Sigmoid colon (tissue), 7 donors: ENCODE measurements around the gene SLC12A5. TPM values are rescaled to one million over a fixed set of nuclear protein-coding genes. Genes with fewer than 3 reads are reported as not detected.

ENCODE experiments used
- DNase-seq: peaks from one replicate; pipeline ENCODE4 v3.0.0-alpha.2; 2019
- H3K27ac ChIP-seq, 4 donors: fragments of 200-600 bp; sonication (generic); one replicate each; pipeline ENCODE4 v1.5.1; 2016 to 2019; ENCODE audit warnings: mild to moderate bottlenecking in 1 of 4
- H3K27me3 ChIP-seq, 3 donors: fragments of 200-600 bp; sonication (generic); one replicate each; pipeline ENCODE4 v1.5.1; 2019; ENCODE audit warnings: mild to moderate bottlenecking in 1 of 3
- H3K36me3 ChIP-seq, 4 donors: fragments of 200-600 bp; sonication (generic); one replicate each; pipeline ENCODE4 v1.5.1; 2016 to 2019
- H3K4me1 ChIP-seq, 4 donors: fragments of 200-600 bp; sonication (generic); one replicate each; pipeline ENCODE4 v1.5.1; 2017 to 2019
- H3K4me3 ChIP-seq, 4 donors: fragments of 200-600 bp; sonication (generic); one replicate each; pipeline ENCODE4 v1.5.1; 2017 to 2019; ENCODE audit warnings: mild to moderate bottlenecking in 2 of 4, moderate library complexity in 1 of 4
- H3K9me3 ChIP-seq, 4 donors: fragments of 200-600 bp in 3 of 4; sonication (generic) in 3 of 4; one replicate each; pipeline versions ENCODE4 v1.5.1 to v1.6.1; 2013 to 2019
- EP300 ChIP-seq, 4 donors: sonication (generic); formaldehyde crosslinking; IDR thresholded peaks; one replicate each; pipeline ENCODE4 v1.6.1; 2017; ENCODE audit warnings: antibody characterized with exemption in 4 of 4
- POLR2A ChIP-seq, 2 donors: fragments of 450-650 bp; IDR thresholded peaks; one replicate each; pipeline ENCODE4 v1.6.1; 2016; ENCODE audit warnings: antibody characterized with exemption in 2 of 2, mild to moderate bottlenecking in 2 of 2, moderate library complexity in 2 of 2
- POLR2AphosphoS5 ChIP-seq, 4 donors: sonication (generic); formaldehyde crosslinking; IDR thresholded peaks; one replicate each; pipeline ENCODE4 v1.6.1; 2017; ENCODE audit warnings: antibody characterized with exemption in 4 of 4
- WGBS, 2 donors: extraction: QIAGEN DNeasy Blood & Tissue Kit; methylation state at CpG; one replicate each; pipeline ENCODE4 v1.1.7; 2013; 5-methylcytosine and 5-hydroxymethylcytosine counted together
- intact Hi-C: fragments of 100-400 bp; cut with DNase I; formaldehyde crosslinking; loops from one replicate; pipeline ENCODE4 v1.15.1; 2023
- polyA plus RNA-seq, 3 donors: library from polyadenylated mRNA; stranded (reverse); fragments of 200-250 nt; gene quantifications; one replicate each; pipeline ENCODE4 v1.2.3, GENCODE V29; 2013
- total RNA-seq, 4 donors: library from RNA; depleted of rRNA; stranded (reverse); fragments of >200 nt; gene quantifications; one replicate each; pipeline ENCODE4 v1.1.0, GENCODE V29; 2016
- TF ChIP-seq, protein P1 (sequence below), 4 experiments: fragments of 450-650 bp in 3 of 4; fragments of 200-600 bp in 1 of 4; IDR thresholded peaks; one replicate each; pipeline ENCODE4 v1.5.1; 2016 to 2019; ENCODE audit warnings: antibody characterized with exemption in 4 of 4, mild to moderate bottlenecking in 3 of 4, moderate library complexity in 2 of 4
- donor health status: healthy with polysubstance abuse.
- donor health status: Bipolar disorder and iron deficiency.
- donor health status: healthy.

SLC12A5 gene
- total and polyA plus RNA-seq, 7 donors, result 0.14 to 1.4 TPM; not detected in 5

DNA sequence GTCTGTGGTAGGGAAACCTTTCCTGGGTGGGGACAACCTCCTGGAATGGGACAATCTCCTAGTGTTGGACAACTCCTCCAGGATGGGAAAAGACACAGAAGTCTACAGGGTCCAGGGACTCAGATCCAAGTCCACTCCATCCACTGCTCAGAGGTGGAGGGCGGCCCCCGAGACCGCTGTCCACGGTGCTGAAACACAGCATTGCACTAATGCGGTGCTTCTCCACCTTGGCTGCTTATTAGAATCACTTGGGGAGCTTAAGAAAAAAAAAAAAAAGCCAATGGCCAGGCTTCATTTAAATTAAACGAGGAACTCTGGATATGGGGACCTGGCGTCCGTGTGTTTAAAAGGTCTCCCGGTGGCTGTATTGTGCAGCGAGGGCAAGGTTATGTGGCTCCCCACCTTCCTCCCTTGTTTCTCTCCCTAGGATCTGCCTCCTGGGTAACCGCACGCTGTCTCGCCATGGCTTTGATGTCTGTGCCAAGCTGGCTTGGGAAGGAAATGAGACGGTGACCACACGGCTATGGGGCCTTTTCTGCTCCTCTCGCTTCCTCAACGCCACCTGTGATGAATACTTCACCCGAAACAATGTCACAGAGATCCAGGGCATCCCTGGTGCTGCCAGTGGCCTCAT, 12.0 kb downstream of the SLC12A5 start:
- H3K36me3 ChIP-seq, result no peaks in the 10 kb centered on the region
- no peak overlapping the region for H3K4me3 ChIP-seq
- peaks cover 0 to 34% (median 6%) of the 10 kb centered on the region in 3 donors for H3K27me3 ChIP-seq
- WGBS, 2 donors, result 30 to 36% methylated on average over 18 of the region's 18 CpGs
- intact Hi-C loops, result no loop called here
- TF ChIP-seq POLR2A (IDR thresholded peaks at IDR 0.05) (no peak), POLR2AphosphoS5 (IDR thresholded peaks at IDR 0.05) (no peak), EP300 (IDR thresholded peaks at IDR 0.05) (no peak)
- TF ChIP-seq, protein P1, sequence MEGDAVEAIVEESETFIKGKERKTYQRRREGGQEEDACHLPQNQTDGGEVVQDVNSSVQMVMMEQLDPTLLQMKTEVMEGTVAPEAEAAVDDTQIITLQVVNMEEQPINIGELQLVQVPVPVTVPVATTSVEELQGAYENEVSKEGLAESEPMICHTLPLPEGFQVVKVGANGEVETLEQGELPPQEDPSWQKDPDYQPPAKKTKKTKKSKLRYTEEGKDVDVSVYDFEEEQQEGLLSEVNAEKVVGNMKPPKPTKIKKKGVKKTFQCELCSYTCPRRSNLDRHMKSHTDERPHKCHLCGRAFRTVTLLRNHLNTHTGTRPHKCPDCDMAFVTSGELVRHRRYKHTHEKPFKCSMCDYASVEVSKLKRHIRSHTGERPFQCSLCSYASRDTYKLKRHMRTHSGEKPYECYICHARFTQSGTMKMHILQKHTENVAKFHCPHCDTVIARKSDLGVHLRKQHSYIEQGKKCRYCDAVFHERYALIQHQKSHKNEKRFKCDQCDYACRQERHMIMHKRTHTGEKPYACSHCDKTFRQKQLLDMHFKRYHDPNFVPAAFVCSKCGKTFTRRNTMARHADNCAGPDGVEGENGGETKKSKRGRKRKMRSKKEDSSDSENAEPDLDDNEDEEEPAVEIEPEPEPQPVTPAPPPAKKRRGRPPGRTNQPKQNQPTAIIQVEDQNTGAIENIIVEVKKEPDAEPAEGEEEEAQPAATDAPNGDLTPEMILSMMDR (IDR thresholded peaks at IDR 0.05), result no peak
- no peaks in the 10 kb centered on the region for H3K4me1 ChIP-seq
- no peak overlapping the region for H3K27ac ChIP-seq
- no peaks in the 10 kb centered on the region for H3K9me3 ChIP-seq
- no peak for DNase-seq

DNA sequence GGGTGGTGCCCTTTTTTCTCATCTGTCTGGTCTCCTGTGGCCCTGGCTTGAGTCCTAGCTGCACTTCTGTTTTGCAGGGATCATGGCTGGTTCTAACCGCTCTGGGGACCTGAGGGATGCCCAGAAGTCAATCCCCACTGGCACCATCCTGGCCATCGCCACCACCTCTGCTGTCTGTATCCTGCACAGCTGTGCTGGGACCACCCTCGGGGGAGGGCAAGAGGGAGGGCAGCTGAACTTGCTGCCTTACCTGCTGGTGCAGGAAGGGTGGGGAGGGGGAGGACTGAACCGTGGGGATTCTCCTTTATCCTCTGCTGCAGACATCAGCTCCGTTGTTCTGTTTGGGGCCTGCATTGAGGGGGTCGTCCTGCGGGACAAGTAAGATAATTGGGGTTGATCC, 14.5 kb downstream of the SLC12A5 start:
- no peak overlapping the region for H3K27ac ChIP-seq
- H3K4me1 ChIP-seq, result no peaks in the 10 kb centered on the region
- H3K36me3 ChIP-seq, result no peaks in the 10 kb centered on the region
- H3K4me3 ChIP-seq, result no peak overlapping the region
- H3K27me3 ChIP-seq, result peaks cover 0 to 47% (median 6%) of the 10 kb centered on the region in 3 donors
- H3K9me3 ChIP-seq, result no peaks in the 10 kb centered on the region
- no peak for DNase-seq
- TF ChIP-seq POLR2A (IDR thresholded peaks at IDR 0.05) (no peak), EP300 (IDR thresholded peaks at IDR 0.05) (no peak)
- TF ChIP-seq, protein P1 (IDR thresholded peaks at IDR 0.05), result no peak
- WGBS, 2 donors, result 49 to 55% methylated on average over 7 of the region's 7 CpGs
- intact Hi-C loops, result no loop called here

DNA sequence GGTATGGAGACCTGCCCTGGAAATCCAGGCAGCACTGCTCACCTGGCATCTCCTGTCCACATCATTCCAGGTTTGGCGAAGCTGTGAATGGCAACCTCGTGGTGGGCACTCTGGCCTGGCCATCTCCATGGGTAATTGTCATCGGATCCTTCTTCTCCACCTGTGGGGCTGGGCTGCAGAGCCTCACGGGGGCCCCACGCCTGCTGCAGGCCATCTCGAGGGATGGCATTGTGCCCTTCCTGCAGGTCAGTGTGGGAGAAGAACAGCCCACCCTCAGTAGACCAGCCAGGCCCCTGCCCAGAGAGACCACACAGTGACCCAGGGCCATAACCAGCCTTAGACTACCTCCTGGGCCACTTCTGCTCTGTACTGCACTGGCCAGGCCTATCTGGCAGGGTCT, 15.9 kb downstream of the SLC12A5 start:
- TF ChIP-seq EP300 (IDR thresholded peaks at IDR 0.05) (no peak), POLR2A (IDR thresholded peaks at IDR 0.05) (no peak), POLR2AphosphoS5 (IDR thresholded peaks at IDR 0.05) (no peak)
- TF ChIP-seq, protein P1 (IDR thresholded peaks at IDR 0.05), result no peak
- intact Hi-C loops, result no loop called here
- 67 to 77% methylated on average over 6 of the region's 6 CpGs for WGBS, 2 donors
- DNase-seq, result no peak
- Histone ChIP-seq H3K4me1 (no peaks in the 10 kb centered on the region), H3K4me3 (no peak overlapping the region), H3K9me3 (no peaks in the 10 kb centered on the region), H3K27me3 (peaks cover 0 to 47% (median 6%) of the 10 kb centered on the region in 3 donors), H3K36me3 (no peaks in the 10 kb centered on the region), H3K27ac (no peak overlapping the region)

DNA sequence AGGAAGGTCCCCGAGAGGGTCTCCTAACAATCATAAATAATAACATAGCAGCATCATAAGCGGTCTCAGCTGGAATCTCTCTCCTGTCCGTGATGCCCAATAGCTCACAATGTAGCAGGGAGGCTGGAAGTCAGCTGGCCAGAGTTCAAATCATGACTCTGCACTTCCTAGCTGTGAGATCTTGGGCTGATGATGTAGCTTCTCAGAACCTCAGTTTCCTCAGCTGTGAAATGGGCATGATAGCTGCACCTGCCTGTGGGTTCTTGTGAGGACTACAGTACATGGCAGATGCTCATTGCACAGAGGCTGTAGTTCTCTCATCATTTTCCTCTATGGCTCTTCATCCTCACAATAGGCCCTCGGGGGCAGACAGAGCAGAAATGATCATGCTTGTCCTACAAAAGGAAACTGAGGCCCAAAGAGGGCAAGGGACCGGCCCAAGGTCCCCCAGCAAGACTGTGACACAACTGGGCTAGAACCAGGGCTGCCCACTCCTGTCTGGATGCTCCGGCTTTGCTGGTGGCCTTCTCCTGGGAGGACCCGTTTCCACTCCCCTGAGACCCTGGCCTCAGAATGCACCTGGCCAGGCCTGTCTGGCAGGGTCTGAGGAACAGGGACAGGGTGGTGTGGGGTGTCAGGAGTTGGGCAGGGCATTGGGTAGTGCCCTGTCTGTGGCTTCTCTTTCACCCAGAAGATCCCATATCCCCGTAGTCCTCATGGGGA, 17.7 kb downstream of the SLC12A5 start:
- DNase-seq, result peak; percentile 40
- WGBS, 2 donors, result 77 to 84% methylated on average over 8 of the region's 8 CpGs
- peaks cover 0 to 35% (median 0%) of the 10 kb centered on the region in 3 donors for H3K27me3 ChIP-seq

More for the DNA sequence above, 17.7 kb downstream of the SLC12A5 start:
- intact Hi-C loops, result no loop called here
- no peak for TF ChIP-seq POLR2AphosphoS5 (IDR thresholded peaks at IDR 0.05)
- TF ChIP-seq, protein P1 (IDR thresholded peaks at IDR 0.05), result no peak
- no peak for TF ChIP-seq EP300 (IDR thresholded peaks at IDR 0.05)
- no peak for TF ChIP-seq POLR2A (IDR thresholded peaks at IDR 0.05)
- Histone ChIP-seq H3K27ac (no peak overlapping the region), H3K36me3 (no peaks in the 10 kb centered on the region), H3K9me3 (no peaks in the 10 kb centered on the region), H3K4me1 (no peaks in the 10 kb centered on the region), H3K4me3 (no peak overlapping the region)
